Upper lobe of left lung (tissue), 6 donors: Measurements from ENCODE around the gene PRX. TPM values are rescaled to one million over a fixed set of nuclear protein-coding genes. Genes with fewer than 3 reads are reported as not detected.
"Not testable (repeated sequence)": the region's sequence is repeated elsewhere in the genome, so short reads cannot be mapped to it uniquely, and the experiment has no call there.

ENCODE experiments used
- ATAC-seq, 2 donors: fragments of 200-7000 bp; cut with Tn5 transposase; one replicate each; pipeline ENCODE4 v1.9.1; 2022; ENCODE audit warnings: mild to moderate bottlenecking in 2 of 2, moderate library complexity in 2 of 2; ENCODE audit not compliant: low FRiP score in 2 of 2
- DNase-seq, 2 donors: peaks; one replicate each; pipeline ENCODE4 v3.0.0-alpha.2; 2019 to 2020
- H3K27ac ChIP-seq, 4 donors: fragments of 200-600 bp; sonication (generic); one replicate each; pipeline ENCODE4 v1.5.1; 2016 to 2019
- H3K27me3 ChIP-seq, 4 donors: fragments of 200-600 bp; sonication (generic); one replicate each; pipeline ENCODE4 v1.5.1; 2017 to 2019
- H3K36me3 ChIP-seq, 4 donors: fragments of 200-600 bp; sonication (generic); one replicate each; pipeline ENCODE4 v1.5.1; 2016 to 2019
- H3K4me1 ChIP-seq, 4 donors: fragments of 200-600 bp; sonication (generic); one replicate each; pipeline ENCODE4 v1.5.1; 2018 to 2019
- H3K4me3 ChIP-seq, 4 donors: fragments of 200-600 bp; sonication (generic); one replicate each; pipeline ENCODE4 v1.5.1; 2017 to 2019; ENCODE audit warnings: mild to moderate bottlenecking in 2 of 4, moderate library complexity in 1 of 4
- H3K9me3 ChIP-seq, 4 donors: fragments of 200-600 bp; sonication (generic); one replicate each; pipeline ENCODE4 v1.5.1; 2018 to 2019
- EP300 ChIP-seq, 4 donors: sonication (generic); formaldehyde crosslinking; IDR thresholded peaks; one replicate each; pipeline ENCODE4 v1.5.1; 2017; ENCODE audit warnings: antibody characterized with exemption in 4 of 4, control low read depth in 2 of 4
- POLR2A ChIP-seq, 4 donors: fragments of 450-650 bp; IDR thresholded peaks; one replicate each; pipeline ENCODE4 v1.5.1; 2016 to 2017; ENCODE audit warnings: antibody characterized with exemption in 4 of 4, mild to moderate bottlenecking in 2 of 4
- POLR2AphosphoS5 ChIP-seq, 2 donors: sonication (generic); formaldehyde crosslinking; IDR thresholded peaks; one replicate each; pipeline ENCODE4 v1.5.1; 2017; ENCODE audit warnings: antibody characterized with exemption in 2 of 2
- WGBS, 2 donors: methylation state at CpG; one replicate each; pipeline ENCODE4 v1.1.5; 2017 to 2018; 5-methylcytosine and 5-hydroxymethylcytosine counted together
- total RNA-seq, 6 donors: library from RNA; depleted of rRNA in 4 of 6; stranded (reverse); fragments of >200 nt in 4 of 6; gene quantifications; one replicate each; pipeline versions ENCODE4 v1.1.0 to v1.2.1, GENCODE V29; 2016 to 2021
- TF ChIP-seq, protein P1 (sequence below), 6 experiments: fragments of 450-650 bp in 4 of 6; fragments of 200-600 bp in 2 of 6; sonication (generic) in 2 of 6; IDR thresholded peaks; one replicate each; pipeline ENCODE4 v1.5.1; 2016 to 2019; ENCODE audit warnings: antibody characterized with exemption in 6 of 6
- donor health status: DM: no; HTN: no; CAD: no; lungs with moderate emphysema.
- donor health status: DM: no; HTN: yes; CAD: no; lungs with severe emphysema.

Gene PRX
- total RNA-seq, 6 donors from 2014 or later, result 30.1 to 146 (median 51.5) TPM

DNA sequence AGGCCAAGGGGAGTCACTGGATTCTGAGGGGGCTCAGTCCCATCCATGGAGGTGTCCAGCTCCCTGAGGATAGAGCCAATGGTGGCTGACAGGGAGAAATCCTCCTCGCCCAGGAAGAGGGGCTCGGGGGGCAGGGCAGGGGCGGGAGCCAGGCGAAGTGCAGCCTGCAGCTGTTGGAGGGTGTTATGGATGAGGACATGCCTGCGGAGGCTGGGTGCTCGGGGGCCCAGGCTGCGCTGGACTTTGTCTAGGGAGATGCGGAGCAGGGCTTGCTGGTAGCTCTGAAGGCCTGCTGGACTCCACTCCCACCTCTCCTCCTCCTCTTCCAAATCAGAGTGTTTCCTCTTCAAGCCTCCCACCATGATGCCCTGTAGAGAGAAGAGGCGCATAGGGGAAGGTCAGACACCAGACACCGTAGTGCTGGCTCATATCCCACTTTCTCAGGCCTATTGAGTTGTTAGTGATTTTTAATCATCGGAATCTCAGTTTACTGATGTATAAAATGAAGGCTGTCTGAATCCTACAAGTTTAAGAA is 28.6 kb upstream of the PRX start:
- DNase-seq, result peak in 1 of 2 donors; percentile 76

GRCh38 chr19:40438284-40438683 is 25.1 kb upstream of the PRX start:
- TF ChIP-seq POLR2AphosphoS5 (IDR thresholded peaks at IDR 0.05) (no peak), EP300 (IDR thresholded peaks at IDR 0.05) (no peak), POLR2A (IDR thresholded peaks at IDR 0.05) (no peak)
- TF ChIP-seq, protein P1, sequence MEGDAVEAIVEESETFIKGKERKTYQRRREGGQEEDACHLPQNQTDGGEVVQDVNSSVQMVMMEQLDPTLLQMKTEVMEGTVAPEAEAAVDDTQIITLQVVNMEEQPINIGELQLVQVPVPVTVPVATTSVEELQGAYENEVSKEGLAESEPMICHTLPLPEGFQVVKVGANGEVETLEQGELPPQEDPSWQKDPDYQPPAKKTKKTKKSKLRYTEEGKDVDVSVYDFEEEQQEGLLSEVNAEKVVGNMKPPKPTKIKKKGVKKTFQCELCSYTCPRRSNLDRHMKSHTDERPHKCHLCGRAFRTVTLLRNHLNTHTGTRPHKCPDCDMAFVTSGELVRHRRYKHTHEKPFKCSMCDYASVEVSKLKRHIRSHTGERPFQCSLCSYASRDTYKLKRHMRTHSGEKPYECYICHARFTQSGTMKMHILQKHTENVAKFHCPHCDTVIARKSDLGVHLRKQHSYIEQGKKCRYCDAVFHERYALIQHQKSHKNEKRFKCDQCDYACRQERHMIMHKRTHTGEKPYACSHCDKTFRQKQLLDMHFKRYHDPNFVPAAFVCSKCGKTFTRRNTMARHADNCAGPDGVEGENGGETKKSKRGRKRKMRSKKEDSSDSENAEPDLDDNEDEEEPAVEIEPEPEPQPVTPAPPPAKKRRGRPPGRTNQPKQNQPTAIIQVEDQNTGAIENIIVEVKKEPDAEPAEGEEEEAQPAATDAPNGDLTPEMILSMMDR (IDR thresholded peaks at IDR 0.05), result no peak
- WGBS, 2 donors, result 96 to 98% methylated on average over 3 of the region's 3 CpGs
- Histone ChIP-seq H3K4me1 (peaks cover 27 to 47% (median 29%) of the 10 kb centered on the region in 4 donors), H3K27me3 (no peaks in the 10 kb centered on the region), H3K4me3 (no peak overlapping the region), H3K9me3 (no peaks in the 10 kb centered on the region), H3K27ac (no peak overlapping the region), H3K36me3 (peaks cover 13 to 24% (median 15%) of the 10 kb centered on the region in 4 donors)
- DNase-seq, result no peak
- ATAC-seq, result no peak

More for the DNA sequence above, 28.6 kb upstream of the PRX start:
- Histone ChIP-seq H3K27ac (peak overlapping the region in 2 of 4 donors; percentile 67 to 96), H3K27me3 (no peaks in the 10 kb centered on the region), H3K9me3 (no peaks in the 10 kb centered on the region), H3K4me3 (no peak overlapping the region), H3K4me1 (peaks cover 16 to 38% (median 25%) of the 10 kb centered on the region in 4 donors), H3K36me3 (peaks cover 13 to 24% (median 15%) of the 10 kb centered on the region in 4 donors)
- TF ChIP-seq, protein P1 (IDR thresholded peaks at IDR 0.05), result no peak
- TF ChIP-seq POLR2A (IDR thresholded peaks at IDR 0.05) (no peak), EP300 (IDR thresholded peaks at IDR 0.05) (no peak), POLR2AphosphoS5 (IDR thresholded peaks at IDR 0.05) (no peak)
- ATAC-seq, result no peak
- WGBS, 2 donors, result 88 to 90% methylated on average over 6 to 11 of the region's 11 CpGs

DNA sequence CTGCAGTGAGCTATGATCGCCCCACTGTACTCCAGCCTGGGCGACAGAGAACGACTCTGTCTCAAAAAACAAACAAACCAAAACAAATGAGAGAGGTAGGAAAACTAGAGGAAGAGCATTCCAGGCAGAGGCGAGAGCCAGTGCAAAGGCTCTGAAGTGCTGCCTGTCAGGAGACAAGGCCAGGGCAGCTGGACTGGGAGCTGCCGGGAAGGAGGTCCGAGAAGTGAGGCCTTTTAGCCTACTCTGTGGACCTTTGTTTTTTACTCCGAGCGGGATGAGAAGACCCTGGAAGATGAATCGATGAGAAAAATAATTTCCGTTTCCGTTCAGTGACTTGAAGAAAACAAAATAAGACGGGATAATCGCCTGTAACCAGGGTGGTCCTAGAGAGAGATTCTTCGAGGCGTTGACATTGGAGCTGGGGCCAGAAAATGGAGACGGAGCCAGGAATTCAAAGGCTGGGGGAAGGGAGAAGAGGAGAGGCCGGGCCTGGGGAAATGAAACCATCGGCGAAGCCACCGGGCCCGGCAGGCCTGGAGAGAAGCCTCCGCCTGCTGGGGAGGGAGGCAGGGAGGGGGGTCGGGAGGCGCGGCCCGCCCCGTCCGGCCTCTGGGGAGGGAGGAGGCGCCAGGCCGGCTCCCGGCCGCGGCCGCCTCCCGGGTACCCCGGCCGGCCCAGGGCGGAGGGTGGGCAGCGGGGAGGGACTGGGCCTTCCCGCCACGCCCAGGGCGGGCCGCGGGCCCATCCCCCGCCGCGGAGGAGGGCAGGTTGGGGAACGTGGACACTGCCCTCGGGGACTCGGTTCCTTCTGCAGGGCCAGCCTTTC is 20.4 kb upstream of the PRX start:
- H3K4me3 ChIP-seq, result peak overlapping the region; percentile 25 to 42 (median 32)
- peaks cover 14 to 30% (median 26%) of the 10 kb centered on the region in 4 donors for H3K4me1 ChIP-seq
- DNase-seq, result peak; percentile 94 to 97
- no peaks in the 10 kb centered on the region for H3K27me3 ChIP-seq
- peak overlapping the region; percentile 88 to 98 (median 92) for H3K27ac ChIP-seq
- peak; percentile 98 to 99 for ATAC-seq
- no peaks in the 10 kb centered on the region for H3K36me3 ChIP-seq
- no peak for TF ChIP-seq EP300 (IDR thresholded peaks at IDR 0.05)
- TF ChIP-seq POLR2A (IDR thresholded peaks at IDR 0.05), result peak in 3 of 4 donors; percentile 53 to 70 (median 59)
- TF ChIP-seq, protein P1 (IDR thresholded peaks at IDR 0.05), result peak in 1 of 6 experiments; percentile 14
- peak; percentile 34 to 59 for TF ChIP-seq POLR2AphosphoS5 (IDR thresholded peaks at IDR 0.05)
- H3K9me3 ChIP-seq, result no peaks in the 10 kb centered on the region
- whole genome bisulfite sequencing, 2 donors, result 4% methylated on average over 20 to 37 of the region's 50 CpGs

DNA sequence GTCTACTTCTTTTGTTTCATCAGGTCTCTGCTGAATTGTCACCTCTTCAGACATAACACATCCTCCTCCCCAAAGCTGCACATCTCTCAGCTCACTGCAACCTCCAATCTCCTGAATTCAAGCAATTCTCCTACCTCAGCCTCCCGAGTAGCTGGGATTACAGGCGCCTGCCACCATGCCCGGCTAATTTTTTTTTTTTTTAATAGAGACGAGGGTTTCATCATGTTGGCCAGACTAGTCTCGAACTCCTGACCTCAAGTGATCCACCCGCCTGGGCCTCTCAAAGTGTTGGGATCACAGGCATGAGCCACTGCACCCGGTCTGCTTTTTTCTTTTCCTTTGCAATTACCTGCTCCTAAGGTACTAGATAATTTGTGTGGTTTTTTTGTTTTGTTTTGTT is 19.6 kb upstream of the PRX start:
- peaks cover 14 to 30% (median 26%) of the 10 kb centered on the region in 4 donors for H3K4me1 ChIP-seq
- H3K9me3 ChIP-seq, result not testable (repeated sequence)

GRCh38 chr19:40431698-40432097 is 18.5 kb upstream of the PRX start:
- Histone ChIP-seq H3K27ac (peak overlapping the region in 2 of 4 donors; percentile 92 to 98), H3K9me3 (no peaks in the 10 kb centered on the region), H3K36me3 (no peaks in the 10 kb centered on the region), H3K4me3 (no peak overlapping the region), H3K27me3 (no peaks in the 10 kb centered on the region), H3K4me1 (peaks cover 14 to 32% (median 28%) of the 10 kb centered on the region in 4 donors)
- DNase-seq (no peak), ATAC-seq (no peak)
- TF ChIP-seq POLR2A (IDR thresholded peaks at IDR 0.05) (no peak), POLR2AphosphoS5 (IDR thresholded peaks at IDR 0.05) (no peak), EP300 (IDR thresholded peaks at IDR 0.05) (no peak)
- TF ChIP-seq, protein P1 (IDR thresholded peaks at IDR 0.05), result no peak
- WGBS, 2 donors, result 90 to 92% methylated on average over 3 of the region's 3 CpGs

More for the DNA sequence above, 19.6 kb upstream of the PRX start:
- ATAC-seq, H3K36me3 ChIP-seq, H3K27me3 ChIP-seq, DNase-seq: not testable (repeated sequence)
- Histone ChIP-seq H3K4me3 (peak overlapping the region; percentile 25 to 42 (median 32)), H3K27ac (peak overlapping the region; percentile 88 to 98 (median 92))
- whole genome bisulfite sequencing, 2 donors, result 25 to 35% methylated on average over 7 of the region's 7 CpGs

DNA sequence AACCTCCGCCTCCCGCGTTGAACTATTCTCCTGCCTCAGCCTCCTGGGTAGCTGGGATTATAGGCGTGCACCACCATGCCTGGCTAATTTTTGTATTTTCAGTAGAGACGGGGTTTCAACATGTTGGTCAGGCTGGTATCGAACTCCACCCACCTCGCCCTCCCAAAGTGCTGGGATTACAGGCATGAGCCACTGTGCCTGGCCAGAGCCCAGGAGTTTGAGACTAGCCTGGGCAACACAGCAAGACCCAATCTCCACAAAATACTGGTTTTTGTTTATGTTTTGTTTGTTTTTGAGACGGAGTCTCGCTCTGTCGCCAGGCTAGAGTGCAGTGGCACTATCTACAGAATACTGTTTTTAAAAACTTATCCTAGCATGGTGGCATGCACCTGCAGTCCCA is 17.1 kb upstream of the PRX start:
- not testable (repeated sequence) for H3K27me3 ChIP-seq, DNase-seq
- WGBS, 2 donors, result 97 to 98% methylated on average over 10 of the region's 10 CpGs

DNA sequence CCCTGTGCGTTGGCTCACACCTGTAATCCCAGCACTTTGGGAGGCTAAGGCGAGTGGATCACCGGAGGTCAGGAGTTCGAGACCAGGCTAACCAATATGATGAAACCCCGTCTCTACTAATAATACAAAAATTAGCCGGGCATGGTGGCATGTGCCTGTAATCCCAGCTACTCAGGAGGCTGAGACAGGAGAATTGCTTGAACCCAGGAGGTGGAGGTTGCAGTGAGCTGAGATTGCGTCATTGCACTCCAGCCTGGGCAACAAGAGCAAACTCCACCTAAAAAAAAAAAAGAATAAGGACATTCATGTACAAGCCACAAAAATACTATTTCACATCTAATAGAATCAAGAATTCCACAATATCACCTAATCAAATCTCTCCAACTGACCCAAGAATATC is 15.0 kb upstream of the PRX start:
- not testable (repeated sequence) for H3K36me3 ChIP-seq, ATAC-seq, DNase-seq, H3K9me3 ChIP-seq, H3K4me3 ChIP-seq, H3K27me3 ChIP-seq, H3K27ac ChIP-seq
- H3K4me1 ChIP-seq, result peaks cover 27 to 38% (median 32%) of the 10 kb centered on the region in 4 donors
- WGBS, 2 donors, result 92 to 93% methylated on average over 7 of the region's 7 CpGs

More for the DNA sequence above, 17.1 kb upstream of the PRX start:
- H3K9me3 ChIP-seq, H3K27ac ChIP-seq, ATAC-seq, H3K4me3 ChIP-seq, H3K36me3 ChIP-seq: not testable (repeated sequence)
- peaks cover 17 to 38% (median 33%) of the 10 kb centered on the region in 4 donors for H3K4me1 ChIP-seq
